ENCODE data around the gene BABAM2. TPM values are rescaled to one million over a fixed set of nuclear protein-coding genes. Genes with fewer than 3 reads are reported as not detected.

Gene BABAM2
- total RNA-seq, 1 experiment from 2014 or later, result 27.1 TPM

GRCh38 chr2:27903018-27903417, 12.5 kb downstream of the BABAM2 start:
- Mint-ChIP-seq H3K27me3 (ENCODE audit: low read depth) (no peaks in the 10 kb centered on the region), H3K9me3 (no peaks in the 10 kb centered on the region), H3K36me3 (ENCODE audit: insufficient read depth in 1 of 3, low read depth in 3 of 3) (peaks cover 0 to 2% (median 0%) of the 10 kb centered on the region in 3 experiments; a peak in 1 of 7 replicates), H3K27ac (no peak overlapping the region), H3K4me3 (no peak overlapping the region), H3K4me1 (peaks cover 8% of the 10 kb centered on the region in 2 experiments)
- no peak overlapping the region for H3K14ac ChIP-seq (ENCODE audit: insufficient read depth, low read length)
- TF ChIP-seq CTCF (conservative IDR thresholded peaks at IDR 0.05), result no peak
- no peak overlapping the region for H3K56ac ChIP-seq (ENCODE audit: insufficient read length, low read depth, low read length)
- H3K4ac ChIP-seq (ENCODE audit: low read depth, low read length), result no peak overlapping the region
- H3K23me2 ChIP-seq (ENCODE audit: insufficient read length, low read depth, low read length, poor library complexity, severe bottlenecking), result no peaks in the 10 kb centered on the region
- H3K23ac ChIP-seq (ENCODE audit: insufficient read length, low read depth, low read length), result no peak overlapping the region
- no peak overlapping the region for H2BK15ac ChIP-seq (ENCODE audit: low read depth, low read length)
- H2BK120ac ChIP-seq (ENCODE audit: low read depth, low read length, poor library complexity, severe bottlenecking), result no peak overlapping the region
- no peak overlapping the region for H3K27ac ChIP-seq (ENCODE audit: insufficient read length, low read depth, low read length)
- H3K18ac ChIP-seq (ENCODE audit: insufficient read length, low read depth, low read length), result no peak overlapping the region
- H4K5ac ChIP-seq (ENCODE audit: insufficient read length, low read depth, low read length), result no peak overlapping the region
- H2BK20ac ChIP-seq (ENCODE audit: low read depth, low read length, poor library complexity, severe bottlenecking), result no peak overlapping the region
- no peak overlapping the region for H3T11ph ChIP-seq (ENCODE audit: low read length)
- no peaks in the 10 kb centered on the region for H4K20me1 ChIP-seq (ENCODE audit: control insufficient read depth, insufficient read depth, insufficient read length)
- no peak overlapping the region for H4K8ac ChIP-seq (replicated peaks; ENCODE audit: insufficient read length, low read depth, low read length)
- H2BK12ac ChIP-seq (ENCODE audit: insufficient read length, low read depth, low read length), result no peak overlapping the region
- H2AK5ac ChIP-seq (ENCODE audit: insufficient read length, low read length), result no peak overlapping the region
- WGBS (ENCODE audit: extremely low coverage, insufficient read length, low lambda C conversion rate), result no CpG with 5 or more reads among the region's 2 CpGs
- no peaks in the 10 kb centered on the region for H3K79me1 ChIP-seq (ENCODE audit: insufficient read depth, low read depth, low read length, poor library complexity, severe bottlenecking)
- DNase-seq, result no peak
- H3K27me3 ChIP-seq (ENCODE audit: insufficient read depth, low read length), result no peaks in the 10 kb centered on the region
- no peak overlapping the region for H2AFZ ChIP-seq (ENCODE audit: low read length)
- no peaks in the 10 kb centered on the region for H3K9me3 ChIP-seq (ENCODE audit: control insufficient read depth, low read depth, low read length)
- no peak overlapping the region for H4K91ac ChIP-seq (ENCODE audit: insufficient read length, low read depth, low read length)
- no peaks in the 10 kb centered on the region for H3K4me1 ChIP-seq (ENCODE audit: insufficient read depth, low read length)
- no peak overlapping the region for H3K4me2 ChIP-seq (ENCODE audit: insufficient read depth, insufficient read length, low read length)
- H3K9ac ChIP-seq (ENCODE audit: extremely low read depth, insufficient read length, low read length), result no peak overlapping the region
- 0 out of 2 replicates have a peak, but pooled peaks cover 2% of the 10 kb centered on the region for H3K79me2 ChIP-seq (ENCODE audit: insufficient read depth, low read length)
- no peak overlapping the region for H2BK5ac ChIP-seq (ENCODE audit: insufficient read length, low read length)

Measured in H9 (cell line).